ENCODE results near the gene FGB.
A peak's percentile ranks its signal among the peaks of the same experiment; 100 is the strongest.

The FGB gene

GRCh38 chr4:154562697-154563254, at the start of gene FGB:
FGB (plus strand) TSS chr4:154563011; CDS start chr4:154563019, 8 bp downstream.
- DNase-seq = no peak

GRCh38 chr4:154516318-154517029, 46.3 kb upstream of the FGB start:
- no peak for DNase-seq

- no peak for DNase-seq
Observed at GRCh38 chr4:154517591-154517990, 45.2 kb upstream of the FGB start.

- no peak for DNase-seq
Observed at GRCh38 chr4:154519214-154519613, 43.6 kb upstream of the FGB start.

GRCh38 chr4:154521607-154522006, 41.2 kb upstream of the FGB start:
- no peak for DNase-seq

GRCh38 chr4:154526151-154526550, 36.7 kb upstream of the FGB start:
- DNase-seq = no peak

GRCh38 chr4:154527308-154527707, 35.5 kb upstream of the FGB start:
- no peak for DNase-seq

- no peak for DNase-seq
Observed at GRCh38 chr4:154528869-154529268, 33.9 kb upstream of the FGB start.

GRCh38 chr4:154529728-154530519, 32.9 kb upstream of the FGB start:
- DNase-seq = no peak

GRCh38 chr4:154534296-154534695, 28.5 kb upstream of the FGB start:
- no peak for DNase-seq

GRCh38 chr4:154542271-154542879, 20.4 kb upstream of the FGB start:
- DNase-seq = no peak

- DNase-seq = no peak
Observed at GRCh38 chr4:154545689-154546088, 17.1 kb upstream of the FGB start.

GRCh38 chr4:154549894-154550790, 12.7 kb upstream of the FGB start, which contains the start of gene PLRG1:
PLRG1 (minus strand) TSS chr4:154550400; CDS start chr4:154550308, 92 bp downstream.
- peak; percentile 52 for DNase-seq

GRCh38 chr4:154551872-154552686, 10.7 kb upstream of the FGB start:
- DNase-seq = peak; percentile 51

GRCh38 chr4:154559141-154559493, 3.7 kb upstream of the FGB start:
- DNase-seq = no peak

- DNase-seq = no peak
Observed at GRCh38 chr4:154559494-154560418, 3.1 kb upstream of the FGB start.

GRCh38 chr4:154560419-154560801, 2.4 kb upstream of the FGB start:
- DNase-seq = no peak

- DNase-seq = no peak
Observed at GRCh38 chr4:154560824-154561231, 2.0 kb upstream of the FGB start.

GRCh38 chr4:154564311-154564710, 1.5 kb downstream of the FGB start:
- no peak for DNase-seq

- DNase-seq = no peak
Observed at GRCh38 chr4:154565704-154566103, 2.9 kb downstream of the FGB start.
